ENCODE results near the gene WDFY3.

DNA sequence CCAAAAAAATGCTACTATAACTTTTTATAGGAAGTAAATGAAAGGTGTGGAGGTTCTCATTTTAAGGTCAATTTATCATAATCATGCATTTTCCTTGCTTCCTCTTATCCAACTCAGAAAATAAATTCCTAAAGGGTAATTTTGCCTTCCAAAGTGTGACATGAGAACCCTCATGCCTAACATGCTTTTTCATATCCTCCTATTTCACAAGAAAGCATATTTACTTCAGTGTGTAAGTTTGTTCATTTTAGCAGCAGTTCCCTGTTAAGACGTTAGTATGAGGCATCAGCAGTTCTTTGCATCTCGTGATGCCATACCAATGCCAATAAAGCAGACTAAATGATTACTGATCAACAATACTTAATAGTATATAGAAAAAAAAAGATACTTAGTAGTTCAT lies 18.4 kb downstream of the WDFY3 start:
- TF ChIP-seq CTCF (IDR thresholded peaks at IDR 0.05) (no peak), FOSB (CRISPR knock-in tag; IDR thresholded peaks at IDR 0.05) (no peak), HDAC2 (IDR thresholded peaks at IDR 0.05) (no peak), JUN (IDR thresholded peaks at IDR 0.05) (no peak), POLR2A (IDR thresholded peaks at IDR 0.05; ENCODE audit: low read length) (no peak), RNF2 (IDR thresholded peaks at IDR 0.05; ENCODE audit: borderline replicate concordance, low read depth) (no peak), MAZ (IDR thresholded peaks at IDR 0.05; ENCODE audit: borderline replicate concordance, low read depth, low read length) (no peak)
